ENCODE data around the gene ZNF503. TPM values are rescaled to one million over a fixed set of nuclear protein-coding genes. Genes with fewer than 3 reads are reported as not detected.

Gene ZNF503
- total RNA-seq, 1 experiment from 2014 or later = 1.5 TPM

DNA sequence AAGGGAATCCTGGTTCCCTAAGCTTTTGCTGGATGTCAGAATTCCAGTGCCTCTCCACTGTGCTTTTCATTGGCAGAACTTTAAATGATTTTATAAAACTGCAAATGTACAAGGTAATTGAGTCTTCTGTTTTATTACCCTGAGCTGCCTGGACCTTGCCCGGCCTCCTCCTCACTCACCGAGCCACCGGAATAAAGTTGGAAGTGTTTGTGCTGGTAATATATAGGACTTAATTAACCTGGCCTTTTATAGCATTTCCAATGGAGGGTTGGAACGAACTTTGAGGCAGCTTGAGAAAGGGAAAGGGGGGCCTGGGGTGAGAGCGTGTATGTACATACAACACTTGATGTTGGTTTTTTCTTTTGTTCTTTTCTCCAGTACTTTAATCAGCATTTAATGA is 43.4 kb downstream of the ZNF503 start:
- no peak for TF ChIP-seq EZH2 (IDR thresholded peaks at IDR 0.05; ENCODE audit: low read depth)
- TF ChIP-seq, protein P1, sequence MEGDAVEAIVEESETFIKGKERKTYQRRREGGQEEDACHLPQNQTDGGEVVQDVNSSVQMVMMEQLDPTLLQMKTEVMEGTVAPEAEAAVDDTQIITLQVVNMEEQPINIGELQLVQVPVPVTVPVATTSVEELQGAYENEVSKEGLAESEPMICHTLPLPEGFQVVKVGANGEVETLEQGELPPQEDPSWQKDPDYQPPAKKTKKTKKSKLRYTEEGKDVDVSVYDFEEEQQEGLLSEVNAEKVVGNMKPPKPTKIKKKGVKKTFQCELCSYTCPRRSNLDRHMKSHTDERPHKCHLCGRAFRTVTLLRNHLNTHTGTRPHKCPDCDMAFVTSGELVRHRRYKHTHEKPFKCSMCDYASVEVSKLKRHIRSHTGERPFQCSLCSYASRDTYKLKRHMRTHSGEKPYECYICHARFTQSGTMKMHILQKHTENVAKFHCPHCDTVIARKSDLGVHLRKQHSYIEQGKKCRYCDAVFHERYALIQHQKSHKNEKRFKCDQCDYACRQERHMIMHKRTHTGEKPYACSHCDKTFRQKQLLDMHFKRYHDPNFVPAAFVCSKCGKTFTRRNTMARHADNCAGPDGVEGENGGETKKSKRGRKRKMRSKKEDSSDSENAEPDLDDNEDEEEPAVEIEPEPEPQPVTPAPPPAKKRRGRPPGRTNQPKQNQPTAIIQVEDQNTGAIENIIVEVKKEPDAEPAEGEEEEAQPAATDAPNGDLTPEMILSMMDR (conservative IDR thresholded peaks at IDR 0.05) = no peak
- BruUV-seq (replicated peaks) = no TSS peak
- CTCF ChIA-PET = no interaction called here
- Histone ChIP-seq H3K27ac (peak overlapping the region; percentile 98), H2AFZ (no peak overlapping the region), H3K9me3 (ENCODE audit: insufficient read depth, low read depth) (no peaks in the 10 kb centered on the region), H3K79me2 (ENCODE audit: low read depth) (peaks cover 9% of the 10 kb centered on the region), H4K20me1 (ENCODE audit: insufficient read depth) (no peaks in the 10 kb centered on the region), H3K4me2 (peak overlapping the region; percentile 75), H3K4me1 (replicated peaks; ENCODE audit: insufficient read depth) (peaks cover 50% of the 10 kb centered on the region), H3F3A (ENCODE audit: insufficient read depth, low read depth) (peaks cover 36% of the 10 kb centered on the region), H3K9me2 (ENCODE audit: insufficient read depth) (no peaks in the 10 kb centered on the region), H3K4me3 (peak overlapping the region; percentile 44; the same call in 1 of the 2 replicates), H3K36me3 (ENCODE audit: low read depth) (no peaks in the 10 kb centered on the region), H3K27me3 (ENCODE audit: insufficient read depth, low read depth) (no peaks in the 10 kb centered on the region)
- DNase-seq = no peak
- POLR2A ChIA-PET (ENCODE audit: unreplicated experiment) = interaction anchor here (0.6 kb wide), 1 partner anchor 1739 kb away, joined by 5 read pairs; no protein-coding TSS in a partner anchor
- intact Hi-C loops (cut with micrococcal nuclease; ENCODE audit: unreplicated experiment) = loop anchor here (10.0 kb wide), 2 partner anchors 63 to 113 kb away; no protein-coding TSS in a partner anchor

GRCh38 chr10:75357500-75357899 is 44.1 kb downstream of the ZNF503 start:
- Histone ChIP-seq H3K79me2 (ENCODE audit: low read depth) (peaks cover 9% of the 10 kb centered on the region), H3K36me3 (ENCODE audit: low read depth) (no peaks in the 10 kb centered on the region), H3K4me3 (peak overlapping the region; percentile 44; the same call in 1 of the 2 replicates), H3K4me2 (peak overlapping the region; percentile 75), H3K9me2 (ENCODE audit: insufficient read depth) (no peaks in the 10 kb centered on the region), H3K4me1 (replicated peaks; ENCODE audit: insufficient read depth) (peaks cover 46% of the 10 kb centered on the region), H3F3A (ENCODE audit: insufficient read depth, low read depth) (peaks cover 36% of the 10 kb centered on the region), H3K27ac (peak overlapping the region; percentile 98), H4K20me1 (ENCODE audit: insufficient read depth) (no peaks in the 10 kb centered on the region), H2AFZ (no peak overlapping the region), H3K27me3 (ENCODE audit: insufficient read depth, low read depth) (no peaks in the 10 kb centered on the region), H3K9me3 (ENCODE audit: insufficient read depth, low read depth) (no peaks in the 10 kb centered on the region)
- no peak for DNase-seq
- TF ChIP-seq EZH2 (IDR thresholded peaks at IDR 0.05; ENCODE audit: low read depth) = no peak
- TF ChIP-seq, protein P1 (conservative IDR thresholded peaks at IDR 0.05) = no peak
- BruUV-seq (replicated peaks) = no TSS peak
- intact Hi-C loops (cut with micrococcal nuclease; ENCODE audit: unreplicated experiment) = loop anchor here (10.0 kb wide), 2 partner anchors 63 to 113 kb away; no protein-coding TSS in a partner anchor
- POLR2A ChIA-PET (ENCODE audit: unreplicated experiment) = no interaction called here
- CTCF ChIA-PET = interaction anchor here (0.7 kb wide), 1 partner anchor 929 kb away, joined by 3 read pairs; no protein-coding TSS in a partner anchor

DNA sequence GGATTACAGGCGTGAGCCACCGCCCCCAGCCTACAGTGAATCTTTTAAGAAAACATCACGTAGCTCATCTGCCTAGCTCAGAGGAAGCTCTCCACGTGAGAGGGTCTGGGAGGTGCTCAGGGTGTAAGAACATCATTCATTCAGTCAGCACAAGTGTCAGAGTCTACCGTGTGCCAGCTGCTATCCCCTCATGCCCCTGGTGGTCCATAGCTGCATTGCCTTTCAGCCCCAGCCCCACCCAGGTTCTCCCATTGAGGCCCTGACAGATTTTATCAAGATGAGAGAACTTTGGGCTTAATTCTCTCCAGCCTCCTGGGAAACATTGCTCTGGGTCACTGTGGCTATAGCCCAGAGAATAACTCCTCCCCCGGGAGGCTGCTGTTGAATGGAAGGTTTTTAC is 45.1 kb downstream of the ZNF503 start:
- no peaks in the 10 kb centered on the region for H3K27me3 ChIP-seq (ENCODE audit: insufficient read depth, low read depth)
- H3K4me1 ChIP-seq (replicated peaks; ENCODE audit: insufficient read depth) = peaks cover 46% of the 10 kb centered on the region
- no peaks in the 10 kb centered on the region for H4K20me1 ChIP-seq (ENCODE audit: insufficient read depth)
- no peak for TF ChIP-seq EZH2 (IDR thresholded peaks at IDR 0.05; ENCODE audit: low read depth)
- TF ChIP-seq, protein P1 (conservative IDR thresholded peaks at IDR 0.05) = no peak
- intact Hi-C loops (cut with micrococcal nuclease; ENCODE audit: unreplicated experiment) = loop anchor here (10.0 kb wide), 2 partner anchors 62 to 112 kb away; no protein-coding TSS in a partner anchor
- H3K9me3 ChIP-seq (ENCODE audit: insufficient read depth, low read depth) = no peaks in the 10 kb centered on the region
- 0 out of 2 replicates have a peak overlapping the region, but pooled peaks have one; percentile 75 for H3K4me2 ChIP-seq
- H3K79me2 ChIP-seq (ENCODE audit: low read depth) = peaks cover 9% of the 10 kb centered on the region
- H3K36me3 ChIP-seq (ENCODE audit: low read depth) = no peaks in the 10 kb centered on the region
- no peaks in the 10 kb centered on the region for H3K9me2 ChIP-seq (ENCODE audit: insufficient read depth)
- DNase-seq = no peak
- H2AFZ ChIP-seq = no peak overlapping the region
- no peak overlapping the region for H3K27ac ChIP-seq
- CTCF ChIA-PET = no interaction called here
- H3F3A ChIP-seq (ENCODE audit: insufficient read depth, low read depth) = peaks cover 41% of the 10 kb centered on the region
- no TSS peak for BruUV-seq (replicated peaks)
- POLR2A ChIA-PET (ENCODE audit: unreplicated experiment) = interaction anchor here (0.5 kb wide), 1 partner anchor 10 kb away, joined by 11 read pairs; no protein-coding TSS in a partner anchor
- H3K4me3 ChIP-seq = no peak overlapping the region
